Dedifferentiated amniotic fluid mesenchymal stem cell (primary cell): Measurements from ENCODE around the gene ELMO1.

Experiments
- DNase-seq: peaks from one replicate; pipeline ENCODE4 v3.0.0-alpha.2; 2016; ENCODE audit errors: extremely low spot score

The ELMO1 gene

DNA sequence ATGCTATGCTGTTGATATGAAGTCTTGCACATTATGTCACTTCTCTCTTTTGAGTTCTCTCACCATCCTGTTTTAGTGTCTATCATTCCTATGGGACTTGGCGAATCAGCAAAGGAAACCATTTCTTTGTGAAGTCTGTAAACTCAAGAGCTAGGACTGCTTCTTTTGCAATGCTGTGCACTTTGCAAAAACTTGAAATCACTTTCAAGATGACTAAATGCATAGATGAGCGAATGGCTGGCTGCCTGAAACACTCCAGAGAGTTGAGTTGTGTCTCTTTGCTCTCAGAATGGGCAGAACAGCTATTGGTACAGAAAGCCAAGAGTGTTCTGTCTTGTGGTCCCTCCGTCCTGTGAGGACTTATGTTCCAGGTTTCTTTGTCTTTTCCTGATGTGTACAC lies 18.3 kb upstream of the ELMO1 start:
- no peak for DNase-seq

DNA sequence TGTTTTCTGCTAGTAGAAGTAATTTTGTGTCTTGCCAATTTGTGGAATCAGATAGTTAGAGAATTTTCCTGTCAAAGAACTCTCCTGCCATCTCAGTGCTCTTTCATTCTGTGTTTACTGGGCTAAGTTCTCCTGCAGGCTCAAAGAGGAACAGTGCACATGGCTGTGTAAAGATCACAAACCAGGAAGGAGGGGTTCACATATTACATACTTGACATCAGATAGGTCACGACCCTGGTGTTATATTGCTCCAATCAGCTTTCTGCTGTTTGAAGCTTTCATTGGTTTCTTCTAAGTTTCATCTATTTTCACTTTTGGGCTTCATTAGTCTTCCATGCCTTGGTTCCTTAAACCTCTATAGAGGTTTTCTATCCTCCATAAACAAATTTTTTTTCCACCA lies 13.5 kb upstream of the ELMO1 start:
- no peak for DNase-seq

DNA sequence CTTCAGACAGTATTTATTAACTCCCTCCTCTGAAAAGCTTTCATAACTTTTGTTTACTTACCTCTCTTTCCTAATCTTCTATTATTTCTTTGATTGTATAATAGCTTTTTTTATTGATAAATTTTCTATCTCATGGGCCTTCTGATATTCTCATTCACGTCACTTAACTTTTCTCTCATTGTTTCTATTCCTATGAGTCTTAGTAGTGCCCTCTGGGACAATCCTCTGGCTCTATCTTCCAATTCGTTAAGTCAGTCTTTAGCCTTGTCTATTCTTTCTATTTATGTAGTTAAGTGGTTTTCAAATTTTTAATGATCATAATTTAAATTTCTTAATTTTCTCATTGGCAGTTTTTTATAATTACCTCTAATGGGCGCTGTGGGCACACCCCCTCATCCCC lies 6.4 kb upstream of the ELMO1 start:
- DNase-seq, result no peak

GRCh38 chr7:37452346-37452745 lies 3.7 kb upstream of the ELMO1 start:
- no peak for DNase-seq

DNA sequence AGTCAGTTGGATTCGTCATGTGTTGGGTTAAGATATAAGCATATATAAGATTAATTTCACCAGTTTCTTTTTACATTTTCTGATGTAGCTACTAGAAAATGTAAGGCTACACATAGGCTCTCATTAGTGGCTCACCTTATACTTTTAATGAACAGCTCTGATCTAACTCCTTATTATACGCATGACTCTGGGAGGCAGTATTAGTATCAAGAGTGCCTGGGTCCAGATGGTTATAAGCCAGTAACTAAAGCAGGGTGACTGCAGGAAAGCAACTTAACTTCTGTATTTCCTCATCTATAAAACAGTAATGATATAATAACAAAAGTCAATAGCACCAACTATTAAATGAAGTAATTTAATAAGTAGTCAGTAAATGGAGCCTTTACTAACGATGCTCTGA lies 1.4 kb upstream of the ELMO1 start:
- no peak for DNase-seq

DNA sequence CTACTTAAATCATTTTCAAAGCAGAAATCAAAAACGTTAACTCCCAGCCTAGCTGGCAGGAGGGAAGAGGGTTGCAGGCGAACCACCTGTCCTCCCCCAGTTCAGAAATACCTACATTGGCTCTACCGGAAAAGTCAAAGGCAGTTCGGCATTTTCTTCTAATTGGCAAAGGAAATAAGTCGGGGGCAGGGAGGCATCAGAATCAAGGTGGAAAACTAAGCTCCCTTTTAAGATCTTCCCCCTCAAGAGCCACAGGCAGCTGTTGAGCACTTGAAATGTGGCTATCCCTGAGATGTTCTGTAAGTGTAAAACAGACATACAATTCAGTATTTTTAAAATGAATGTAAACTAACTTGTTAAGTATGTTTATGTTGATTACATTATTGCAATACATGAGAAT lies 957 bp upstream of the ELMO1 start:
- DNase-seq, result no peak

DNA sequence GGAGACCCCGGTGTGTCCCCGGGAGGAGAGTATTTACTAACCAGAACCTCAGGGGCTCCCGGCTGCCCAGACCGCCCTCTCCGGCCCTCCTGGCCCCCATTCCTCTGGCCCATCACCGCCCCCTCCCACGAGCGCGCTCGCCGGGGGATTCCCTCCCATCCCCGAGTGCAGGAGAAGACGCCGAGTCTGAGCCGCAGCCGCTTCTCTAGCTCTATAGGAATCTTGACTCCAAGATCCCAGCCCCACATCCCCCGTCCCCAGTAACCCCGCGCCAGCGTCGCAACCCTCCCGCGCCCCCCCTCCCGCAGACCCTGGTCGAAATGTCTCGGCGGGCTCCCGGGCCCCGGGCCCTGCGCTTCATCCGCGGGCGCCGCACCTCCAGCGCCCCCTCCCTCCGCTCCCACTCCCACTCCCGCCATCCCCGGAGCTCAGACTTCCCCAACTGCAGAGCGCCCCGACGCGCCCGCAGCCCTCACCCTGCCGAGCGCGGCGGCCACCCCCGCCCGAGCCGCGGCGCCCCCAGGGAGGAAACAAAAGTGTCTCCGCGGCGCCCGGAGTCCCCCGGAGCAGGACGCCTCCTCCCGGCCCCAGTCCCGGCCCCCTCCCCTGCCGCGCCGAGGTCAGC lies 541 bp downstream of the ELMO1 start:
- no peak for DNase-seq

GRCh38 chr7:37446371-37446770 lies 2.3 kb downstream of the ELMO1 start:
- DNase-seq, result no peak

DNA sequence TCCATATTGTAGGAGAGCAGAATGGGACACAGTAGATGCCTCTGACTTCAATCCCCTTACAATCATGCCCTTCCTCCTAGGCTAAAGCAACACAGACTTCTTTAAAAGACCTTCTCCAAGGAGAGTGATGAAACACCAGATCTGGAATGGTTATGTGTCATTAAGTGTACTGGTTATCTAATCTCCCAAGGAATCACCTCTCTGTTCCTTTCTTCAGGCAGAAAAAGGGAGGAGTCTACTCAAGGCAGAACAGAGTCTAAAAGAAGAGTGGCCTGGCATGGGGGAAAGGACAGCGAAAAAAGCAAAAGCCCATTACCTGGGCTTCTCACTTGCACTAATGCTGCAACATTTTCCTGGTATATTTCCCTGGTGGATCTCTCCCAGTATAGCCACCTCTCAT lies 2.9 kb downstream of the ELMO1 start:
- DNase-seq, result no peak

- no peak for DNase-seq
Measured at GRCh38 chr7:37445064-37445723, 3.5 kb downstream of the ELMO1 start.

- DNase-seq, result no peak
Measured at GRCh38 chr7:37443627-37444026, 5.0 kb downstream of the ELMO1 start.

DNA sequence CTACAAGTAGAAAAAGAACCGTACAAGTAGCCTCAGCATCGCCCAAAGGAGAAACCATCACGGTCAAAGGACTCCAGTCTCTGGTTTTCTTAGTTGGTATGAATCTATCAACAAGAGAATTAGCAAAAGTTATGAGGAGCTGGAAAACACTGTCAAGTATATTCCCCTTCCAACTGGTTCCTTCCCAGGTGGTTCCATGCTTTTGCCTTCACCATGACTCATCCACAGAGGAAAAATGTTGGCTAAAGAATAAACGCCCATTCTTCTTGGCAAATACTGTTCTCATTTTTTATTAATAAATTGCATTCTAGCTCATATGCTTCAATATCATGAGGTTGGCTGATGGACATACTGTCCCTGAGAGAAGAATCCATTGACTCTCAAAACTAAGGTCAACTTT lies 6.4 kb downstream of the ELMO1 start:
- no peak for DNase-seq

DNA sequence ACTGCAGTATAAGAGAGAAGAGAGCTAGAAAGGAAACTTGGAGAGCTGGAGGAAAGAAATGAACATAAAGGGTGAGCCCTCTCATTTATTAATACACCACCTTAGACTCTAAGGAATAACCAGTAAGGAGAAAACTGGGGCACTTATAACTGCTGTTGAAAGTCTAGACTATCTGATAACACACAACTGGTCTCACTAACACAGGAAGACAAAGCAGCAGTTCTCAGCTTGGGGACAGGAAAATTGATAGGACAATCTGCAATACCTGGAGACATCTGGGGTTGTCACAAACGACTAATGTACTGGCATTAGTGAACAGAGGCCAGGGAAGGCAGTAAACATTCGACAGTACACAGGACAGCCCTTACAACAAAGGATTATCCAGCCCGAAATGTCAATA lies 6.8 kb downstream of the ELMO1 start:
- no peak for DNase-seq

GRCh38 chr7:37441386-37441760 lies 7.3 kb downstream of the ELMO1 start:
- no peak for DNase-seq

DNA sequence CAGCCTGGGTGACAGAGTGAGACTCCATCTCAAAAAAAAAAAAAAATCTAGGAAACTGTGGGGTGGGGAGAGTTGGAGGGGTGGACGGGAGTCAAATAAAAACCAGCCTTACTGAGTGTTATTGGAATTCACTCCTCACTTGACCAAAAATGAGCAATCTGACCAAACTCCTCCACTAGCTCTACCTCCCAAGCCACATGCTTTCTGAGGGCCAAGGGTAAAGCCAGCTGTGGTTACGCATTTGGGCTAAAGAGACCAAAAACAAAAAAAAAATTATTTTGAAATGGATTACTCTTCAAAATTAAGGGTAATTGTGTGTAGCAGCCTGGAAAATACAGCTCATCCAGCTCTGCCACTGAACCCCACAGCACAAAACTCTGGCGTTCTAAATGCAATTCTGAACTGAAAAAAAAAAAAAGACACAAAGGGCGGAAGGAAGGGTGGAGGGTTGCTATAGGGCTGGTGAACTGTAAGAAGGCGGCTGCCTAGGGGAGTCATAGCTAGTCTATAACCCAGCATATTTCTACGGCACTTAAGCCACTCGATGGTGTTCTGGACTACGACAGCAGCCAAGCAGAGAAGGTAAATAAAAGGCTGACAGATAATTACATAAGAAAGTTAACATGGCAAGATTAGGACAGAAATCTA lies 7.8 kb downstream of the ELMO1 start:
- DNase-seq, result no peak

DNA sequence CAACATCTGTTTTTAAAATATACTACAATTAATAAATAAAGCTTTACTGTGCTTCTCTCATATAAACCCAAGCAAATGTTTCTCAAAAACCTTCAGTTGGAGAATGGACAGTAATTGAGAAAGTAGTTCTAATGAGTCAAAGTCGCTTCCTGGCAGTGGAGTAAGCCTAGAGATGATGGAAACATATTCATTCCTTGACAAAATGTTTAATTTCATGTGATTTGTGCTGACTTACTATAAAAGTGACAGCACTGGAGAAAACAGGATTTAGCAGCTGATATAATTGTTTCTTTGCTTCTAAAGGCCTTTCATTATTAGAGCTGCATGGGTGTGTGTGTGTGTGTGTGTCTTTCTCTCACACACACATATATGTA lies 9.0 kb downstream of the ELMO1 start:
- no peak for DNase-seq

DNA sequence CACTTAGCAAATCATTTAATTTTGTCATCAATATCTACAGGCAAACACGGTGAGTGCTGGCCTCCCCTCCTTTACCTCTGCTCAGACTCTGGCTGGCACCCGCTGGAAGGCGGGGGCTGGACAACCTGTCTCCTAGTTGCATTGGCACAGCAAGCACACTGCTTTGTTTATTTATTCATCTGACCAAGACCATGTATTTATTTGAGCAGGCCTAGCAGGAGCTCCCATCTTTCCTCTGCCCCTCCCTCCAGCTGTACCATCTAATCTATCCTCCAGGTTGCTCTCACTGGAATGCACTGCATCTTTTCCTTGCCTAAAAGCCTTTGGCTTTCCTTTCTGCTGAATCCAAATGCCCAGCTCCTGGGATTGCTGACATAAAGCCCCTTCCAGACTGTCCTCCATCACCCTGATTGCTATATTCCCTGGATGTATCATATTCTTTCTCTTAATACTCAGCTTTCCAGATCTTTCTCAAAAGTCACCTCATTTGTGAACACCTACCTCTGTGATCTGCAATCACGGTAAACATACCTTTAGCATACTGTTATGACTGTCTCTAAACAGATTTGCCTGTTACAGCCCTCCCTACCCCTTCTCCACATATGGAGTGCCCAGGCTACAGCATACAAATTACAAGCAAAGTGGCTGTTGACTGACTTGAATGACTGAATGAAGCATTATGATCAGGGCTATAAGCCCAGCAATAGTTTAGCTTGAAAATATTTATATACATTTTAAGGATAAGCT lies 9.6 kb downstream of the ELMO1 start:
- no peak for DNase-seq

GRCh38 chr7:37435156-37435855 lies 13.4 kb downstream of the ELMO1 start:
- no peak for DNase-seq

DNA sequence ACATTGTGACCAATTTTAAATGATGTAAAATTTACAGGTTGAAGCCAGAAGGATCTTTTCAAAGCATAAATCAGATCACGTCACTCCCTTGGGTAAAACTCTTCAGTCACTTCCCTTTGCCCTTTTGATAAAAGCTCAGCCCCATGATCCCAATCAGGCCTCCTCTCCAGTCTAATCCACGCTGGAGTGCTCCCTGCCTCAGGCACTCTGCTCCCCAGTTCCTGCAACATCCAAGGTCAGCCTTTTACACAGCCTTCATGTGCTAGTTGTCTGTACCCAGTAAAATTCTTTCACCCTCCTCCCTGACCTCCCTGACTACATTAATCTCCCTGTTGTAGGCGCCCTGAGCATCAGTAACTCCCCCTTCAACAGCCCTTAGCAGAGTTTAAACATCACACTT lies 14.1 kb downstream of the ELMO1 start:
- no peak for DNase-seq

DNA sequence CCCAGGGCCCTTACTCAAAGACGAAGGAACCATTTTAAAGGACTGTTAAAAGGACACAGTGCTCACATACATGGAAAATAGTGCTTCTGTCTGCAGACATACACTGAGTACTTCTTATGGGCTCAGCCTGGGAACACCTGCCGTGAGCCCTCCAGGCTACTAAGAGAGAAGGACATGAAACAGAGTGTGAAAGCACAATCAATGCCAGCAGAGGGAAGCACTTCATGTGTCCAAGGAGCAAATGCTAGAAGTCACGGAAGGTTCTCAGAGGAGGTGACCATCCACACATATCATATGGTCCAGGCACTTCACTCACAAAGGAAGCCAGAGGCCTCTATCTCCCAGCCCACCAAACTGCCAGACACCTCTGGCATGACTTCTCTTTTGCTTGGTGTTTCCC lies 15.5 kb downstream of the ELMO1 start:
- DNase-seq, result no peak

DNA sequence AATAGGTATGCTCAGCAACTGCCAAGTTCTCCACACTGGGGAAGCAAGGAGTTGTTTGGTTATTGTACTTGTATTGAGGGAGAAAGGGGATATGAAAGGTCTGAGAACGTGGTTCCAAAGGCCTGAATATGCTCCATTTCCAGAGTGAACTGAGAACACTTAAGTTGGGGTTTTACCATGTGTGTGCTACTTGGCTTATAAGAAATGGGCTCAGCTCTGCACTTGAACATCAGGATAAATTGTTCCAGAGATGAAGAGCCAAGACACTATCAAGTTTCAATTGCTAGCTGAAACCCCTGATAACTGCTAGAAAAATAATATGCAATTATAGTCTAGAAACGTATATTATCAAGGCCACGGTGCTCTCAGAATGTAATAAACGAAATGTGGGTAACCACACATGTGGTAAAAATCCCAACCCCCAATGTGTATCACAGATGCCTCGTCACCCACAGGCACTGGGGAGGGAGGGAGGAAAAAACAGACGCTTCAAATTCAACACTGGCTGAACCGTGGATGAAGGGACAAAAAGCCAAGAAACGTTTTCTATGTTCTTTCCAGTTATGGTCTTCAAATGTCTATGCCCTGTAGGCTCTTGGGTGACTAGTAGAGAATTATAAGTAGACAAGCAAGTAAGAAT lies 16.3 kb downstream of the ELMO1 start:
- no peak for DNase-seq

GRCh38 chr7:37431413-37431812 lies 17.3 kb downstream of the ELMO1 start:
- DNase-seq, result no peak
